Measurements from ENCODE around the gene OR6B1.

Gene OR6B1

DNA sequence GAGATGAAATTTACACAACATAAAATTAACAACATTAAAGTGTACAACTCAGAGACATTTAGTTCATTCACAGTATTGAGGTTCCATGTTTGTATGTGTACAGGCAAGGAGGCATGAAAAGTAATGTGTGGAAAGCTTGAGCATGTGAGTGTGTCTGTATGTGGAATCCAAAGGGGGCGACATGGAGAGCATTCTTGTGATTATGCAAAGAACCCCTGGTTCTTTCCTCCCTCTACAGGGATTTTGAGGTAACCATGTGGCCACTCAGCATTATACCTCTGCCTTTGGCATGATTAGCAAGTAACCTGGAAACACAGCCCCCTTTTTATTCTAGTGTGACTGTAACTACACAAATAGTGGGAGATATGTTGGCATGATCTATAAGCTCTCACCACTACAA lies 24.5 kb upstream of the OR6B1 start:
- Histone ChIP-seq H3K4me1 (no peaks in the 10 kb centered on the region), H3K4me2 (no peak overlapping the region)

DNA sequence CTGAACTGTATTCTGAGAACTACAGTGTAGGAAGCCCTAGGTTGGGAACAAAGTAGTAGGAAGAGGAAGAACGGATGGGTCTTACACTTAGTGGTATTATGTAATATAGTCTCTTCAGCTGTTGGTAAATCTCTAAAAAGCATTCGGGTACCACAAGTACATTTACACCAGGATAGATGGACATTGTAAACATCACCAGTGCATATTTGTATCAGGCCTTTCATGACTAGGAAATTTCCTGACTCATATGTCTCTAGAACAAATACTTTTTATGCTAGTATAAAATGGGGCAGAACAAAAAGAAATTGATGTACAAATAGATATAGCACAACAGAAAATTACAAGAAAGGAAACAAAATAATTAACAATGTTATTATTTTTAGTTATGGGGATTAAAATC lies 21.5 kb upstream of the OR6B1 start:
- Histone ChIP-seq H3K9me3 (peaks cover 10% of the 10 kb centered on the region; the same call in 1 of the 2 replicates), H3K27me3 (no peaks in the 10 kb centered on the region), H3K9ac (no peak overlapping the region), H3K4me1 (no peaks in the 10 kb centered on the region), H3K4me3 (no peak overlapping the region), H3K4me2 (no peak overlapping the region), H3K36me3 (no peaks in the 10 kb centered on the region), H4K20me1 (no peaks in the 10 kb centered on the region), H3K27ac (no peak overlapping the region)
- no peak for TF ChIP-seq Cebpa-rat (IDR thresholded peaks at IDR 0.05)

More for the DNA sequence above, 24.5 kb upstream of the OR6B1 start:
- Histone ChIP-seq H3K9ac (no peak overlapping the region), H4K20me1 (no peaks in the 10 kb centered on the region), H3K9me3 (0 out of 2 replicates have a peak, but pooled peaks cover under 1% of the 10 kb centered on the region), H3K4me3 (no peak overlapping the region), H3K27ac (no peak overlapping the region), H3K27me3 (no peaks in the 10 kb centered on the region), H3K36me3 (no peaks in the 10 kb centered on the region)
- TF ChIP-seq Cebpa-rat (IDR thresholded peaks at IDR 0.05) = no peak

DNA sequence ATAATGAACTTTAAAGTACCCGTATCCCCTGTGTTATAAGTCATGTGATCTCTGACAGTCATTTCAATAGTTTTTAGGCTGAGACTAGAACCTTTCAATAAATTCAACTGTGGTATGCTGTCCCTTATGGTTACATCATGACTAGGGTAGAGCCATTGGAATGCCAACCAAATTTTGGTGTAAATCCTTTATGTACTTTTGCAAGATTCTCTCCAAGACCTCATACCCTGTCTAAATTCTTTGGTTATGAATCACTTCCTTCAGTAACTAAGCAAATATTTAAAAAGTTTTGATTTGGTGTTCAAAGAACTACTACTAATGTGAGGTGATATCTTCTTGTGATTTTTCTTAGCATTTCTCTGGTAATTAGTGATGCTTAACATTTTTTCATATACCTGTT lies 20.8 kb upstream of the OR6B1 start:
- H3K9me3 ChIP-seq = peaks cover 10% of the 10 kb centered on the region; the same call in 1 of the 2 replicates
- H3K4me2 ChIP-seq = no peak overlapping the region
- no peak overlapping the region for H3K9ac ChIP-seq
- no peak overlapping the region for H3K27ac ChIP-seq
- no peaks in the 10 kb centered on the region for H3K27me3 ChIP-seq
- no peaks in the 10 kb centered on the region for H3K4me1 ChIP-seq
- H3K36me3 ChIP-seq = no peaks in the 10 kb centered on the region
- TF ChIP-seq Cebpa-rat (IDR thresholded peaks at IDR 0.05) = no peak
- H3K4me3 ChIP-seq = no peak overlapping the region
- H4K20me1 ChIP-seq = no peaks in the 10 kb centered on the region

DNA sequence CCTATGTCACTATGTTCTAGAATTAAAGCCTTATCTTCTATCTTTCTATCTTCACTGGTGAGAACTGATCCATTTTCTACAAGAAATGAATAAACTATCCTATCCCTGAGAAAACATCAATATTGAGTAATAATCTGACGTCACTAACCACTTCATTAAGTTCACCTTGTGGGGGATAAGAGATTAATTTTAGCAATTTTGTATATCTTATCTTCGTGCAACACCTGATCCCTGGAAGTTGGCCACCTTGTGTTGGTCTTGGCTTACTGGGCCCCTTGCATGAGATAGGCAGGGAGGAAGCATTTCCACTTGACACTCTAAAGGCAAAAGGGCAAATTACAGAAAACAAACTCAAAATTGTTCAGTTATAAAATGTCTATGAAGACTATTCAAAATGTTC lies 20.1 kb upstream of the OR6B1 start:
- TF ChIP-seq Cebpa-rat (IDR thresholded peaks at IDR 0.05) = no peak
- Histone ChIP-seq H3K9me3 (peaks cover 10% of the 10 kb centered on the region; the same call in 1 of the 2 replicates), H3K27ac (no peak overlapping the region), H3K4me1 (no peaks in the 10 kb centered on the region), H3K4me3 (no peak overlapping the region), H3K27me3 (no peaks in the 10 kb centered on the region), H4K20me1 (no peaks in the 10 kb centered on the region), H3K4me2 (no peak overlapping the region), H3K9ac (no peak overlapping the region), H3K36me3 (no peaks in the 10 kb centered on the region)

DNA sequence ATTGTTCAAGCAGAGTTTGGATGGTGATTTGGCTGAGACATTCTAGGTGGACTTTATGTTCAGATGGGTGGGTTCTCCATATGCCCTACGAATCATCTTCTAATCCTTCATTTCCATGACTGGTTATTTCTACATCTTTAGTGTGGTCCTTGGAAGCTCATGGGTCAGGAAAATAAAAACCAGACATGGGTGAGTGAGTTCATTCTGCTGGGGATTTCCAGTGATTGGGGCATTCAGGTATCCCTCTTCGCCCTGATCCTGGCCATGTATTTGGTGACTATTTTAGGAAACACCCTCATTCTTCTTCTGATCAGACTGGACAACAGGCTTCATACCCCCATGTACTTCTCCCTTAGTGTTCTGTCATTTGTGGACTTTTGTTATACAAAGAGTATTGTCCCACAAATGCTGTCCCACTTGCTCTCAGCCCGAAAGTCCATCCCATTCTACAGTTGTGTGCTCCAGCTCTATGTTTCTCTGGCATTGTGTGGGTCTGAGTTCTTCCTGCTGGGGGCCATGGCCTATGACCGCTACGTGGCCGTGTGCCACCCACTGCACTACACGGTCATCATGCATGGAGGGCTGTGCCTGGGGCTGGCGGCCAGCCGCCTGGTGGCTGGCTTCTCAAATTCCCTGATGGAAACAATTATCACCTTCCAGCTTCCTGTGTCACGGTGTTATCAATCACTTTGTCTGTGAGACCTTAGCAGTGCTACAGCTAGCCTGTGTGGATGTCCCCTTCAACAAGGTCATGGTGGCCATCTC lies 19.2 kb upstream of the OR6B1 start:
- Histone ChIP-seq H4K20me1 (no peaks in the 10 kb centered on the region), H3K27me3 (no peaks in the 10 kb centered on the region), H3K36me3 (no peaks in the 10 kb centered on the region), H3K4me3 (no peak overlapping the region), H3K4me2 (no peak overlapping the region), H3K27ac (no peak overlapping the region), H3K9ac (no peak overlapping the region), H3K9me3 (peaks cover 10% of the 10 kb centered on the region; the same call in 1 of the 2 replicates), H3K4me1 (no peaks in the 10 kb centered on the region)
- TF ChIP-seq Cebpa-rat (IDR thresholded peaks at IDR 0.05) = no peak

DNA sequence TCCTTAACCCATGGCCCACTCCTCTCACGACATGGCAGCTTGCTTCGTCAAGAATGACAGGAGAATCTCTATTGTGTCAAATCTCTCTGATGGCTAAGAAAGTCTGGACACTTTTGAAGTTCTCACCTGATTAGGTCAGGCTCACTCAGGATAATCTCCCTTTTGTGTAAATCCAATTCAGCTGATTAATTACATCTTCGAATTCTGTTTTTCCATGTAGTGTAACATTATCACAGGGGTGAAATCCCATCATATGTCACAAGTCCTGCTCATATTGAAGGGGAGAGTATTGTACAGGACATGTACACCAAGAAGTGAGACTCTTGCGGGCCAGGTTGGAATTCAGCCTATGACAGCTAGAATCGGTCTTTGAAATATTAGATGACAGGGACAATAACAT lies 16.2 kb upstream of the OR6B1 start:
- no peaks in the 10 kb centered on the region for H3K4me1 ChIP-seq
- H3K9ac ChIP-seq = no peak overlapping the region
- peaks cover 13% of the 10 kb centered on the region; the same call in 1 of the 2 replicates for H3K9me3 ChIP-seq
- no peak overlapping the region for H3K4me2 ChIP-seq
- no peak overlapping the region for H3K27ac ChIP-seq
- no peaks in the 10 kb centered on the region for H3K27me3 ChIP-seq
- TF ChIP-seq Cebpa-rat (IDR thresholded peaks at IDR 0.05) = no peak
- no peaks in the 10 kb centered on the region for H4K20me1 ChIP-seq
- no peak overlapping the region for H3K4me3 ChIP-seq
- H3K36me3 ChIP-seq = no peaks in the 10 kb centered on the region

DNA sequence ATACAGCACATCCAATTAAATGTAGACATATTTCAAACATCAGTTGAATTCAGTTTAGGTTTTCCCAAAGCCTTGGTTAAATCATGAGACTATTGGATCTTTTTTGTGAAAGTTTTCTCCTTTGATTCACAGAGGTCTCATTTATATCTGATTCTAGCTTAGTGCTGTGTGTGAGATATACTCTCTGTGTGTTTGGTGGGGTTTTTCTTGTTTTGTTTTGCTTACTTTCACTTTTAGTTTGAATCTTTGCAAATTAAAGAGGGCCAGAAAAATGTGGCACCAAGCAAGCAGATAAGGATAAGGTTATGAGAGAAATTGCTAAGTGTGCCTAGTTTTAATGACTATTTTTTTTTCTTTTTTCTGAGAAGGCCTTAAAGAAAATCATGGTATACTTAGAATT lies 12.6 kb upstream of the OR6B1 start:
- no peaks in the 10 kb centered on the region for H3K27me3 ChIP-seq
- H3K4me1 ChIP-seq = no peaks in the 10 kb centered on the region
- peaks cover 13% of the 10 kb centered on the region; the same call in 1 of the 2 replicates for H3K9me3 ChIP-seq
- H3K4me3 ChIP-seq = no peak overlapping the region
- H3K27ac ChIP-seq = no peak overlapping the region
- H3K4me2 ChIP-seq = no peak overlapping the region
- no peak for TF ChIP-seq Cebpa-rat (IDR thresholded peaks at IDR 0.05)
- no peaks in the 10 kb centered on the region for H3K36me3 ChIP-seq
- no peaks in the 10 kb centered on the region for H4K20me1 ChIP-seq
- no peak overlapping the region for H3K9ac ChIP-seq

DNA sequence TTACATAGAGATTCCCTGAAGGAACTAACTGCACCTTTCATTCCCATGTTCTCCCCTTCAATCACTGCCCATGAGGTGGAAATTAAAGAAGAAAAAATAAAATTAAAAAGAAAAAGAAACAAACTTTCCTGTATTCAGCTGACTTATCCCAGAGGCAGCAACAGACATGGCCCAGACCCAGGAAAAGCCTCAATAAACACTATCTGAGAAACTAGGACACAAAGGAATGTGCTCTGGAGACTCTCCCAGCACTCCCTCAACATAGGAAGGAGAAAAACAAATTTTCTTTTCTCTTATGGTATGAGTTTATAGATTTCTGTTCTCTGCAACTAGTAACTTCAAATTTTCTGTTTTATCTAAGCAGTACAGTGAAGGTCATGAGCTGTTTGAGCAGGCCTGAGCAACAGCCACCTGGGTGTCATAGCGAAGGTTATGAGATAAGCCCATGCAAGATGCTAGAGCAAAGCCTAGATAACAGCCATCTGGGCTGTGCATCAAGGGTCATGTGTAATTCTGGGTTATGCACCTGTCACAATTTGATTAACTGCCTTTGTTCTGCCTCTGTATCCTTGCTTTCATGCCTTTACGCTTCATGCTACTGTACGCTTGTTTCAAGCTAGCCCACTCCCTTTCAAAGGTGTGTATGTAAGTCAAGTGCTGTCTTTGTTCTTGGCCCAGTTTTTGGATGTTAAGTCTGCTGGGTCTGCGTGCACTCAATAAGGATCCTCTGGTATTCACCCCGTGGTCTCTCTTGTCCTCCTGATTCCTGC lies 11.0 kb upstream of the OR6B1 start:
- H3K9me3 ChIP-seq = peaks cover 13% of the 10 kb centered on the region; the same call in 1 of the 2 replicates
- no peak overlapping the region for H3K4me3 ChIP-seq
- no peak overlapping the region for H3K27ac ChIP-seq
- TF ChIP-seq Cebpa-rat (IDR thresholded peaks at IDR 0.05) = no peak
- H3K4me2 ChIP-seq = no peak overlapping the region
- no peaks in the 10 kb centered on the region for H3K4me1 ChIP-seq
- no peaks in the 10 kb centered on the region for H3K27me3 ChIP-seq
- no peak overlapping the region for H3K9ac ChIP-seq
- H3K36me3 ChIP-seq = no peaks in the 10 kb centered on the region
- H4K20me1 ChIP-seq = no peaks in the 10 kb centered on the region

DNA sequence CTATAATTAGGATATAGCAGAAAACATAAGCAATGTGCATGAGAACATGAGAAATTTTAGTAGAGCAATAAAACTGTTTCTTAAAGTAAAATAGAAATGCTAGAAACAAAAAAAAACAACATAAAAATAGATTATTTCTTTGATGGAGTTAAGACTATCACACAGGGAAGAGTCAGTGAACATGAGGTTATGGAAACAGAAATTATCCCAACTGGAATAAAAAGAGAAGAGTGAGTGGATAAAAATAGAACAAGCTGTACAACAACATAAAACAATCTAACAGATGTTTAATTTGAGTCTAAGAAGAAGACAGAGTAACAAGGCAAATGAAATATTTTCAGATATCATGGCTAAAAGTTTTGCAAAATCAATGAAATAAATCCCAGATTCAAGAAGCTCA lies 7.5 kb upstream of the OR6B1 start:
- Histone ChIP-seq H3K36me3 (no peaks in the 10 kb centered on the region), H3K4me2 (no peak overlapping the region), H4K20me1 (no peaks in the 10 kb centered on the region), H3K9ac (no peak overlapping the region), H3K4me1 (no peaks in the 10 kb centered on the region), H3K27me3 (no peaks in the 10 kb centered on the region), H3K27ac (no peak overlapping the region), H3K9me3 (peaks cover 13% of the 10 kb centered on the region; the same call in 1 of the 2 replicates), H3K4me3 (no peak overlapping the region)
- no peak for TF ChIP-seq Cebpa-rat (IDR thresholded peaks at IDR 0.05)

DNA sequence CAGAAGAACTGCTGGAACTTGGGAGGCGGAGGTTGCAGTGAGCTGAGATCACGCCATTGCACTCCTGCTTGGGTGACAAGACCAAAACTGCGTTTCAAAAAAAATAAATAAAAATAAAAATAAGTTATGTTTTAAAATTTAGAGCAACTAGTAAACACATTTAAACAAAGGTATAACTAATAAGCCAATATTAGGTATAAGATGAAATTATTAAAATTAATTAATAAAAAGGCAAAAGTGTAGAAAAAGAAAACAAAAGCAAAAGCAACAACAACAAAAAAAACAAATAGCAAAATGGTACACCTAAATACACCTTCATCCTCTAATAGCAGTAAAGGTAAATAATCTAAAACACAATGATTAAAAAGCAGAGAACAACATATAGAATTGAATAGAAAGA lies 6.2 kb upstream of the OR6B1 start:
- Histone ChIP-seq H3K27me3 (no peaks in the 10 kb centered on the region), H3K4me1 (no peaks in the 10 kb centered on the region), H3K27ac (no peak overlapping the region), H3K9me3 (peaks cover 10% of the 10 kb centered on the region; the same call in 1 of the 2 replicates), H3K9ac (no peak overlapping the region), H3K36me3 (no peaks in the 10 kb centered on the region), H3K4me3 (no peak overlapping the region), H4K20me1 (no peaks in the 10 kb centered on the region), H3K4me2 (no peak overlapping the region)
- no peak for TF ChIP-seq Cebpa-rat (IDR thresholded peaks at IDR 0.05)

Data from BLaER1 (cell line).